ENCODE results near the gene SNX11.

SNX11 gene

DNA sequence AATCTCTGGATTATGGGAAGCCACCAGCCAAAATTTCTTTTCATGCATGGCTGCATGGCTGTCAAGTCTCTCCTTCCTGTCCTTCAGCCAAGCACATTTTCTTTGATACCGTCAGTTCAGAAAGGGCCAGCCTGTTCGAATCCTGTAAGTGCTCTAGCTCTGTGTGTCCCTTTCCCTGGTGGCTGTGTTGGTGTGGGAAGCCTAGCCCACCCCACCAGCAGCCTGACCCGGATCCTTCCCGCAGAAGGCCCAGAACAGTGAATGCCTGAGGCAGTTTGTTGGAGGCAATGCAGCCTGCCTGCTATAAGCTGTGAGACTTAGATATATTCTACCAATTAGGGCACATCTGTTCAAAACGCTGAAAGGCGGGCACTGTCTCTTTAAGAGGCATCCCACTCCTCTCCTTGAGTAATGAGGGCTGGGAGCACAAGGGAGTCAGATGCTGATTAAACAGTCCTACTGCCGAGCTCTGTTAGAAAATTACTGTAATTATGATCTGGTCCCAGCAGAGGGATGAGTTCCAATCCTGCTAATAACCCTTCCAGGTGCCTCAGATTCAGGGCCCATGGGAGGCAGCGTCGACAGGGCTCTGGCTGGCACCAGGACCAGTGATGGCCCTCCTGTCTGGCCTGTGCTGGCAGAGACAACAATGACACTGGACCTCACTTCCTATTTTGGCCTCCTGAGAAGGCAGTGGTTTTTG is 18.4 kb downstream of the SNX11 start:
- H3K4me3 ChIP-seq, result no peak overlapping the region
- TF ChIP-seq, protein P1, sequence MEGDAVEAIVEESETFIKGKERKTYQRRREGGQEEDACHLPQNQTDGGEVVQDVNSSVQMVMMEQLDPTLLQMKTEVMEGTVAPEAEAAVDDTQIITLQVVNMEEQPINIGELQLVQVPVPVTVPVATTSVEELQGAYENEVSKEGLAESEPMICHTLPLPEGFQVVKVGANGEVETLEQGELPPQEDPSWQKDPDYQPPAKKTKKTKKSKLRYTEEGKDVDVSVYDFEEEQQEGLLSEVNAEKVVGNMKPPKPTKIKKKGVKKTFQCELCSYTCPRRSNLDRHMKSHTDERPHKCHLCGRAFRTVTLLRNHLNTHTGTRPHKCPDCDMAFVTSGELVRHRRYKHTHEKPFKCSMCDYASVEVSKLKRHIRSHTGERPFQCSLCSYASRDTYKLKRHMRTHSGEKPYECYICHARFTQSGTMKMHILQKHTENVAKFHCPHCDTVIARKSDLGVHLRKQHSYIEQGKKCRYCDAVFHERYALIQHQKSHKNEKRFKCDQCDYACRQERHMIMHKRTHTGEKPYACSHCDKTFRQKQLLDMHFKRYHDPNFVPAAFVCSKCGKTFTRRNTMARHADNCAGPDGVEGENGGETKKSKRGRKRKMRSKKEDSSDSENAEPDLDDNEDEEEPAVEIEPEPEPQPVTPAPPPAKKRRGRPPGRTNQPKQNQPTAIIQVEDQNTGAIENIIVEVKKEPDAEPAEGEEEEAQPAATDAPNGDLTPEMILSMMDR (IDR thresholded peaks at IDR 0.05), result no peak
- DNase-seq (ENCODE audit: low spot score), result no peak
- H3K27ac ChIP-seq, result no peak overlapping the region

- no peak overlapping the region for H3K27ac ChIP-seq
- TF ChIP-seq, protein P1 (IDR thresholded peaks at IDR 0.05), result no peak
- no peak for DNase-seq (ENCODE audit: low spot score)
- no peak overlapping the region for H3K4me3 ChIP-seq
These were observed 18.9 kb downstream of the SNX11 start for GRCh38 chr17:48126532-48126850.

DNA sequence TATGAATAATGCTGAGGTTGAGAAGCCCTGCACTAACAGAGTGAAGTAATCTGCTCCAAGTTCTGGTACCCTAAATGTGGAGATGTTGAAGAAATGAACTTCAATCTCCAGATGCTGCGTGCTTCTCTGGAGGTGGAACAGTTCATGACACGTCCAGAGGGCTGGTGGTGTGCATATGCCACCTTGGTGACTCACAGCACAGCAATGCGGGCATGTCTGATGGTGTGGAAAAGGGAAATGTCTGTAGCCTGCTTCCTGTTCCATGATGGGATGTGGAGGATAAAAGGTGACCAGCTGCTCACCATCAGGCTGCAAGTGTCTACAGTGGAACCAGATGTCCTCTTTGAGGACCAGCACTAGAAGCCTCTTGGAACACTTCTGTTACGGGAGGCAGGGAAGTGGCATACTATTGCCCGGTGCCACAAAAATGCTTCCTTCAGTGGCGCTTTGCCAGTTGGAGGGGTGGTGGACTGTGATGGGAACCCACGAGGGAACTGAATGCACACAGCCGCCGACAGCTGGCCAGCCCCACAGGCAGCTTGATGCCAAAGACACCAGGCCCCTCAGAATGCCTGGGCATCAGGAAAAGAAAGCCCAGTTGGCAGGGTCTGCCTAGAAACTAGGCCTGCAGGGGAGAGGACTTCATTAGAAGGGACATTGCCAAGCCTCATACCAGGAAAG is 19.9 kb downstream of the SNX11 start:
- Histone ChIP-seq H3K27ac (no peak overlapping the region), H3K4me3 (no peak overlapping the region)
- DNase-seq (ENCODE audit: low spot score), result no peak
- TF ChIP-seq, protein P1 (IDR thresholded peaks at IDR 0.05), result no peak

- no peak for DNase-seq (ENCODE audit: low spot score)
- TF ChIP-seq, protein P1 (IDR thresholded peaks at IDR 0.05), result no peak
- no peak overlapping the region for H3K27ac ChIP-seq
- no peak overlapping the region for H3K4me3 ChIP-seq
These were observed 20.8 kb downstream of the SNX11 start for GRCh38 chr17:48128400-48128799.

GRCh38 chr17:48129981-48130380 is 22.4 kb downstream of the SNX11 start:
- Histone ChIP-seq H3K4me3 (no peak overlapping the region), H3K27ac (no peak overlapping the region)
- TF ChIP-seq, protein P1 (IDR thresholded peaks at IDR 0.05), result no peak
- no peak for DNase-seq (ENCODE audit: low spot score)

GRCh38 chr17:48131216-48131824 is 23.8 kb downstream of the SNX11 start:
- TF ChIP-seq, protein P1 (IDR thresholded peaks at IDR 0.05), result peak; percentile 63
- Histone ChIP-seq H3K27ac (no peak overlapping the region), H3K4me3 (no peak overlapping the region)
- DNase-seq (ENCODE audit: low spot score), result no peak
